ENCODE measurements around the gene NLRC3.

Gene NLRC3

GRCh38 chr16:3595521-3596021, 18.4 kb upstream of the NLRC3 start:
- no peak overlapping the region for H3K9ac ChIP-seq (ENCODE audit: low read length)
- no peaks in the 10 kb centered on the region for H3F3A ChIP-seq (ENCODE audit: insufficient read depth)
- H3K9me3 ChIP-seq (ENCODE audit: insufficient read depth, low read length): peaks cover 4% of the 10 kb centered on the region; the same call in 1 of the 2 replicates
- H4K20me1 ChIP-seq (ENCODE audit: low read depth, low read length): no peaks in the 10 kb centered on the region
- H3K27me3 ChIP-seq (ENCODE audit: low read length): no peaks in the 10 kb centered on the region
- no peak overlapping the region for H3K4me3 ChIP-seq (ENCODE audit: insufficient read depth, low read length, poor library complexity, severe bottlenecking)
- TF ChIP-seq CTCF (IDR thresholded peaks at IDR 0.05; ENCODE audit: insufficient read depth, low read length, poor library complexity, severe bottlenecking): no peak
- no peak for TF ChIP-seq EZH2phosphoT487 (conservative IDR thresholded peaks at IDR 0.05; ENCODE audit: low read length)
- no peaks in the 10 kb centered on the region for H3K9me2 ChIP-seq (replicated peaks; ENCODE audit: insufficient read depth, low read length)
- no peak overlapping the region for H2AFZ ChIP-seq (ENCODE audit: low read depth, low read length, severe bottlenecking)
- no peak overlapping the region for H3K4me2 ChIP-seq (ENCODE audit: low read depth, low read length, poor library complexity, severe bottlenecking)
- peaks cover 10% of the 10 kb centered on the region for H3K36me3 ChIP-seq (ENCODE audit: low read length)
- no peak overlapping the region for H3K27ac ChIP-seq (ENCODE audit: low read depth, low read length)
- H3K79me2 ChIP-seq (ENCODE audit: insufficient read depth, low read length): no peaks in the 10 kb centered on the region

- H3K9me2 ChIP-seq (replicated peaks; ENCODE audit: insufficient read depth, low read length): no peaks in the 10 kb centered on the region
- H3K27ac ChIP-seq (ENCODE audit: low read depth, low read length): no peak overlapping the region
- peaks cover 2% of the 10 kb centered on the region; the same call in 1 of the 2 replicates for H3K9me3 ChIP-seq (ENCODE audit: insufficient read depth, low read length)
- no peaks in the 10 kb centered on the region for H4K20me1 ChIP-seq (ENCODE audit: low read depth, low read length)
- no peaks in the 10 kb centered on the region for H3K27me3 ChIP-seq (ENCODE audit: low read length)
- H3K9ac ChIP-seq (ENCODE audit: low read length): no peak overlapping the region
- no peak overlapping the region for H2AFZ ChIP-seq (ENCODE audit: low read depth, low read length, severe bottlenecking)
- peaks cover 6% of the 10 kb centered on the region for H3K36me3 ChIP-seq (ENCODE audit: low read length)
- no peak overlapping the region for H3K4me3 ChIP-seq (ENCODE audit: insufficient read depth, low read length, poor library complexity, severe bottlenecking)
- TF ChIP-seq CTCF (IDR thresholded peaks at IDR 0.05; ENCODE audit: insufficient read depth, low read length, poor library complexity, severe bottlenecking) (no peak), EZH2phosphoT487 (conservative IDR thresholded peaks at IDR 0.05; ENCODE audit: low read length) (no peak)
- H3K79me2 ChIP-seq (ENCODE audit: insufficient read depth, low read length): no peaks in the 10 kb centered on the region
- no peaks in the 10 kb centered on the region for H3F3A ChIP-seq (ENCODE audit: insufficient read depth)
- no peak overlapping the region for H3K4me2 ChIP-seq (ENCODE audit: low read depth, low read length, poor library complexity, severe bottlenecking)
These were observed 17.9 kb upstream of the NLRC3 start for GRCh38 chr16:3595110-3595486.

GRCh38 chr16:3594316-3595109, 17.3 kb upstream of the NLRC3 start:
- H2AFZ ChIP-seq (ENCODE audit: low read depth, low read length, severe bottlenecking): no peak overlapping the region
- H4K20me1 ChIP-seq (ENCODE audit: low read depth, low read length): no peaks in the 10 kb centered on the region
- H3K9ac ChIP-seq (ENCODE audit: low read length): no peak overlapping the region
- no peaks in the 10 kb centered on the region for H3K79me2 ChIP-seq (ENCODE audit: insufficient read depth, low read length)
- no peaks in the 10 kb centered on the region for H3F3A ChIP-seq (ENCODE audit: insufficient read depth)
- no peak overlapping the region for H3K27ac ChIP-seq (ENCODE audit: low read depth, low read length)
- H3K9me3 ChIP-seq (ENCODE audit: insufficient read depth, low read length): no peaks in the 10 kb centered on the region
- no peak overlapping the region for H3K4me3 ChIP-seq (ENCODE audit: insufficient read depth, low read length, poor library complexity, severe bottlenecking)
- H3K36me3 ChIP-seq (ENCODE audit: low read length): 0 out of 2 replicates have a peak, but pooled peaks cover under 1% of the 10 kb centered on the region
- no peaks in the 10 kb centered on the region for H3K27me3 ChIP-seq (ENCODE audit: low read length)
- H3K4me2 ChIP-seq (ENCODE audit: low read depth, low read length, poor library complexity, severe bottlenecking): no peak overlapping the region
- TF ChIP-seq EZH2phosphoT487 (conservative IDR thresholded peaks at IDR 0.05; ENCODE audit: low read length): no peak
- TF ChIP-seq CTCF (IDR thresholded peaks at IDR 0.05; ENCODE audit: insufficient read depth, low read length, poor library complexity, severe bottlenecking): no peak
- H3K9me2 ChIP-seq (replicated peaks; ENCODE audit: insufficient read depth, low read length): no peaks in the 10 kb centered on the region
